DMS79 treated with DMSO at 0.1 percent for 48 hours (cell line): ENCODE measurements around the gene DUSP6.
"Not testable (repeated sequence)": the region's sequence is repeated elsewhere in the genome, so short reads cannot be mapped to it uniquely, and the experiment has no call there.

Experiments
- DNase-seq: peaks from one replicate; lab custom pipeline; 2025; lab: John Stamatoyannopoulos, UW

DUSP6 gene

GRCh38 chr12:89351489-89352241 lies 636 bp downstream of the DUSP6 start:
- peak; percentile 46 for DNase-seq

DNA sequence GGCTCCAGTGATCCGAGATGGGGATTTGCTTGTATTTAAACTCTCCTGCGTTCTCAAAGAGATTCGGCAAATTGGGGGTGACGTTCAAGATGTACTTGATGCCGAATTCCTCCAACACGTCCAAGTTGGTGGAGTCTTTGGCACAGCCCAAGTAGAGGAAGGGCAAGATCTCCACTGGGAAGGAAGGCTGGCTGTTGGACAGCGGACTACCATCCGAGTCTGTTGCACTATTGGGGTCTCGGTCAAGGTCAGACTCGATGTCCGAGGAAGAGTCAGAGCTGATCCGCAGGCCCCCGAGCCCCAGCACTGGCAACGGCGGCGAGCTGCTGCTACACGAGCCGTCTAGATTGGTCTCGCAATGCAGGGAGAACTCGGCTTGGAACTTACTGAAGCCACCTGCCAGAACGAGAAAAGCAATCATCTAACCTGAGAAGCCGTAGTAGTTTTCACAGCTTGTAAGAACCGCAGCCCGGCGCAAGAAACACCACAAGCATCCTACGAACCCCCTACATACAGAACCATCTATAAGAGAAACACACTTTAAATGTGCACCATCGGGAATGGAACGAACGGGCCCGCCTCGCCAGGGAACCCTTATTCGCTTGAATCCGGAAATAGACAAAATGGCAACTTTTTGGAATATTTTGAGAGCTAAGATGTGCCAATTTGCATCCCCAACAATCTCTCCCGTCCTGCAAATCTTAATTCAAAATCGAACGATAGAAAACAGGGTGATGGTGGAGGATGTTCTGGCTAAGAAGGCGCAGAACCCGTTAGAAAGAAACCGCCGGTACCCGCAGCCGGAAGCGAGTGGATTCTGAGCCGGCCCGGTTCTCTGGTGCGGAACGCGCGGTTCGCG lies 1.4 kb downstream of the DUSP6 start:
- peak; percentile 12 for DNase-seq

- peak; percentile 16 for DNase-seq
These were observed 2.1 kb downstream of the DUSP6 start for GRCh38 chr12:89350260-89350629.

DNA sequence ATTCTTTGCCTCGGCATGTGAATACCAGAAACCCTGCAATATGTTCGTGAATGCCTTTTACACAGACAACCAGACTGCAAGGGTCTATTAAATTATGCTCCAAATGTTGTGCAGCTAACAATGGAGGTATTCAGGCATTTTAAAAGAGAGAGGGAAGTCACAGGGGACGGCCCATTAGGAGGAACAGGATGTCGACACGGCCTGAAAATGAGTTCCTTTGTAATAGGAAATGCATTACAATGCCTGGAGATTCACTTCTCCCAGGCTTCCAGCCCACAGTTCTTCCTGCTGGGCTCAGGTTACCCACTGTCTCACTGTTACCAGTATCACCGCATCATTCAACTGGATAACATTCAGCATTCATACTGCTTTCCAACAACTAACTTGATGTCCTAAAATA lies 2.5 kb downstream of the DUSP6 start:
- DNase-seq, result peak; percentile 20

- DNase-seq, result no peak
These were observed 3.2 kb downstream of the DUSP6 start for GRCh38 chr12:89348894-89349699.

DNA sequence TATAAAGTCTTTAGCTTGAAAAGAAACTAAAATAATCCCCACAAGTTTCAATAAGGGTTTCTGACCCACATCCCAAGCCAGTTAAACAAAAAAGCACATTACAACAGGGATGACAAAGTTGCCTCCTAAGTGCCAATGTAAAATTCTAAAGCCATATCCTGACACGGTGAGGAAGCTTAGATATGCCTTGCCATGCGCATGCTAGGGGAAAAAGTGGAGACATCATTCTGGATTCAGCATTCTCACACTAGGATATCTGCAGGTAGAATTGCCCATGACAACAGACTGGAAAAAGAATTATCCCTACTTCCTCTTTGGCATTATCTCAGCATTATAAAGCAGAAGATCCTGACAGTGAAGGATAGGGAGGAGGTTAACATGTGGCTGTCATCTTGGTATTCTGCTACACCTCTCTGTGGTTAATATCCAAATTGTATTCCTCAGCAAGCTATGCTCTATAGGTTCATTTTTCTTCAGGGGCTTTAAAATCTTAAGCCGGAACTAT lies 4.9 kb downstream of the DUSP6 start:
- DNase-seq, result no peak

DNA sequence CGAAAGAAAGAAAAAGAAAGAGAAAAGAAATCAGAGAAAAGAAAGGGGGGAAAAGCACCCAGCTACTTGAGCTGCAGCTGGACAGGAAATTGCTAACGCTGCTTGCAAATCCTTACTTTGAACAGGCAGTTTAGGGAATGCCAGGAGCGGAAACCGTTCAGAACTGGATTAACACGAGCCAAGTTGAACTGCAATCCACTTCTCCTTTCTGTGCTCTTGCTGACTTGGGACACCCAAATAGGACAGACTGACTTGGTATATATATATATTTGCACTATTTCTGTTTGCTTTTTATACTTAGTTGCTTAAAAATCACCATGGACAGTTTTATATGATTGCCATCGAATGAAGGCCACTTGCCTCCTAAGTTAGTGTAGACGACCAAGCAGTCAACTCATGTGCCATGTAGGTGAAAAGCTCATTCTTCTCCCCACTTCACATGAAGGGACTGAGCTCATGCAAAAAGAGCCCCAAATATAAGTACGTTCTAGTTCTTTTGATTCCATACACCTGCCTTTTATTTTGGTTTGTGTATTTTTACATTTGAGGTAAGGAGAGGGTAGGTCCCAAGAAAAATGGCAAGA lies 5.5 kb downstream of the DUSP6 start:
- DNase-seq, result no peak

- peak; percentile 85 for DNase-seq
These were observed 6.2 kb downstream of the DUSP6 start for GRCh38 chr12:89345830-89346740.

GRCh38 chr12:89345376-89345775 lies 6.9 kb downstream of the DUSP6 start:
- DNase-seq, result no peak

DNA sequence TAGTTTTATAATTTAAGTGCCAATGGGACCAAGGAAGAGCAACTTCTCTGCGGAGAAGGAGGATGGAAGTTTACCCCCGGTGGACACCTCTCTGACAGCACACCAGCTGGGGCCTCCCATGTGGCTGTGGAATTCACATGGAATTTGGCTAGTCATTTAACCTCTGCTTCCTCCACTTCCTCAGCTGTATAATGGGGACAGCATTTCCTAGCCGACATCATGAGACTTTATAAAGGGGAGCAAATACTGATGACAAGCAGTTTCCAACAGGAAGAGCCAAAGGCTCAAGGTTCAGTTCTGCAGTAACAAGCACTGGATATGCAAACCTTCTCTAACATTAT lies 7.5 kb downstream of the DUSP6 start:
- no peak for DNase-seq

DNA sequence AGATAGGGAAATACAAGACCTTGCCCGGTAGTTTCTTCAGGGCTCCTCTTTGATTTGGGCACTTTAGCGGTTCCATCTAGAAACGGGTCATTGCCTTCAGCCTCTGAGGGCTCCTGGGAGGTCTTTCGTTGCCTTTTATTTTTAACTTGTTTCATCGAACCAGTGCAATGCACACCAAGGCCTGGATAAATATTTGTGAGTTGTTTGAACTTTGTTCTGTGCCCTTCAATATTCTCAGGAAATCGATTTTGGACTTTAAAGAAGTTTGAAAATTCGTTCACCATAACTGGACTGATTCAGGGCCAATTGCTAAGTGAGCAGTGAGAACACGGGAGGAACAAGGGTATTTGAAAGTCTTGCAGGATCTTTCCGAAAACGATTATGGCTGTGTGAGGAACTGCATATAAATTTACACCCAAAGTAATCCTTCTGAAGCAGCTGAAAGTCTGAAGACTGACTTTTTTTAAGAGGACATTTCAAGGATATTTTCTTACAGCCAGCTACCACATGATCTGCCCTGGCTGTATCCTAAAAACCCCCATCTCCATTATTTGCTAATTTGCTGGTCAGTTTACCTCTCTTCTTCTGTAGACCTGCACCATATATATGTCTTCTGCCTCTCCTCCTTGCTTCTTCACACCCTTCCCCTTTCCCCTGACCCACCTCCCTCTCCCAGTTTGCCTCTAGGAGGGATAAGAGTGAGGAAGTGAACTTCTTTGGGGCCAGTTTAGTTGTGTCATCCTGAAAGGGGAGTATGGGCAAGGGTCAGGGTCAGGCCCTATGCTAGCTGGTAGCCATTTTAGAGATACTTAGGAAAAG lies 8.0 kb downstream of the DUSP6 start:
- DNase-seq, result no peak

GRCh38 chr12:89343127-89343526 lies 9.2 kb downstream of the DUSP6 start:
- no peak for DNase-seq

DNA sequence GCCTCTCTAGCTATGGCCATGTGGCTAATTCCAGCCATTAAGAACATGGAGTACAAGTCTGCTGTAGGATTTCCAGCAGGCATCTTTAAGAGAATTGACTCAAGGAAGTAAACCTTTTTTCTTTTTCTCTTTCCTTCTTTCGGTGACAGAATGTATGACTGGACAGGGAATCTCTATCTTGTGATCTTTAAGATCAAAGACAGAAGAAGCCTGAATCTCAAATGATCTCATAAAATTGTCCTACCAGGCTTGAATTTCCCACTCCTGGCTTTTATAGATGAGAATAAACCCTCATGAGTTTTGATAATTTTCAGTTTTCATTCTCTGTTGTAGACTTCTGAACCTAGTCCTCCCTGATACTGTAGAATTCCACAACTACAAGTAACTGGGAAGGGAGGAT lies 11.4 kb downstream of the DUSP6 start:
- no peak for DNase-seq

DNA sequence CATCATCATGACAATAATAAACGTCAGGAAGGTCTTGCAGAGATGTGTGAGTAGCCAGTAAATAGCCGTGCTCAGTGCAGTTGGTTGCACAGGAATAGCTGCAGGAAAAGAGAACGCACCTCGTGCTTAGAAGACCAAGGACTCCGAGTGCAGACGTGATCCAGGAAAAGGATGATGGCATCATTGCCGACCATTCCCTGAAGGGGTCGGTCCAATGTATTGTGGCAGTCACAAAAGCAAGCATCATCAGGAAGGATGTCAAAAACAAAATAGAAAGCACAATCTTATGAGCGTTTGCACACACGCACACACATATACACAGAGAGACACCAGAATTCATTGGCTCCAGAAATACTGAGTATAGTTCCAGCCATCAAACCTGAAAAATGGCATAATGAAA lies 12.8 kb downstream of the DUSP6 start:
- DNase-seq, result no peak

- not testable (repeated sequence) for DNase-seq
These were observed 15.2 kb downstream of the DUSP6 start for GRCh38 chr12:89337136-89337535.

- DNase-seq, result no peak
These were observed 16.7 kb downstream of the DUSP6 start for GRCh38 chr12:89335452-89336244.

GRCh38 chr12:89334548-89335169 lies 17.6 kb downstream of the DUSP6 start:
- no peak for DNase-seq

GRCh38 chr12:89333564-89334252 lies 18.6 kb downstream of the DUSP6 start:
- DNase-seq, result no peak
